Right lung (tissue), 5 donors: ENCODE data around the gene MCU. TPM values are rescaled to one million over a fixed set of nuclear protein-coding genes. Genes with fewer than 3 reads are reported as not detected.

ENCODE experiments used
- DNase-seq, 2 donors: peaks; one replicate each; pipeline ENCODE4 v3.0.0-alpha.2; 2013
- polyA plus RNA-seq, 5 donors: library from polyadenylated mRNA; unstranded; fragments of 120-200 nt; gene quantifications; one replicate each; pipeline versions ENCODE4 v1.2.1 to v1.2.3, GENCODE V29; 2013; ENCODE audit warnings: inconsistent platforms in 1 of 5, low replicate concordance in 1 of 5; ENCODE audit not compliant: insufficient read length in 5 of 5, insufficient read depth in 1 of 5

The MCU gene
- polyA plus RNA-seq, 5 donors: 30.6 to 50.6 (median 45.1) TPM

DNA sequence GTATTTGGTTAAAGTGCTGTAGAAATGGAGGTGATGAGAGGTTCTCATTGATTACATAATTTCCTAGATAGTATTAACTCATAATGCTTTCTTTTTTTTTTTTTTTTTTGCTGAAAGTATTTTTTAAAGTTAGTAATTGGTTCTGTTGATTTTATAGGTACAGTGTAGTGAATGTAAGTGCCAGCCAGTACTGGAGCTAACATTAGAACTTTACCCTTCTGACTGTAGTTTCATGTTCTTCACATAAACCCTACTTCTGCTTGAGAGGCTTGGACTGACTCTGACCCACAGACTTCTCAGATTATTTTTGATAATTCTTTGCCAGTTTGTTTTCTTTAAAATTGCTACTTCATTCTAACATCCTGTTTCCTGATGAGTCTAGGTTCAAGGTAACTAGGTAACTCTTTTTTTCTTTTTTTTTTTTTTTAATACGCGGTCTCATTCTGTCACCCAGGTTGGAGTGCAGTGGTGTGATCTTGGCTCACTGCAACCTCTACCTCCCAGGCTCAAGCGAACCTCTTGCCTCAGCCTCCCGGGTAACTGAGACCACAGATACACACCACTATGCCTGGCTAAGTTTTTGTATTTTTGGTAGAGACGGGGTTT lies 109.4 kb downstream of the MCU start:
- no peak for DNase-seq

- DNase-seq: no peak
These were observed 110.4 kb downstream of the MCU start for GRCh38 chr10:72802332-72802731.

GRCh38 chr10:72802763-72803505 lies 111.0 kb downstream of the MCU start:
- DNase-seq: no peak

DNA sequence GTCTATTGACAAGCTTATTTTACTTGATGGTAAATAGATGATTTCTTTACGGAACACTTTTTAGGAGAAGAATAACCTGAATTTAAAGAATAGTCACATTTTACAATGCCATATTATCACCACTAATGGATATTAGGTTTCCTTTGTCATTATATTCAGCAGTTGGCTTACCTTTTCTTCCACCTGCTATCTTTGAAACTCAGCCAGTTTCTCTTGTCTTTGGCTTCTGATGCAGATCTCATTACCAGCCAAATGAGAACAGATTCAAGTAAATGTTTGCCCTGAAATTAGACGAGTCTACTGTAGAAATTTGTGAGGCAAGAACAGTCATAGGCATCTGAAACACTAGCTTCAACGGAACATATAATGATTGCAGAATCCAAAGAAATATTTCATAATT lies 116.1 kb downstream of the MCU start:
- DNase-seq: no peak

- DNase-seq: no peak
These were observed 117.1 kb downstream of the MCU start for GRCh38 chr10:72809006-72809405.

DNA sequence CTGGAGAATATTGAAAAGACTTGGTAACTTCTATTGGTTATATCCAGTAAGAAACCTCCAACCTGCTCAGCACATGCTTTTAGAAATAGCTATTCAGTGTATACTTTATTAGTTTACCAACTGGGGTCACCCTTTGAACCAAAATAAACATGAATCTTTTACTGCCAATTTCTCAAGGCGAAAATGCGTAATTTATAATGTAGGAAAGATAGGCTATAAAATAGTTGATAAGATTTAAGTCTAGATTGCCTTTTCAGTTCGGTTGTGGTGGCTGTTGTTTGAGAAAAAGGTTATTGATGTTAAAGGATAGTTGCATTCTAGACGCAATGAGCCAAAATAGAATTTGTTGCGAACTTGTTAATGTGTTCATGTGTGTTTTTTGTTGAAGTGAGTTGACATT lies 119.0 kb downstream of the MCU start:
- no peak for DNase-seq

- DNase-seq: no peak
These were observed 120.4 kb downstream of the MCU start for GRCh38 chr10:72812415-72812752.

- no peak for DNase-seq
These were observed 120.9 kb downstream of the MCU start for GRCh38 chr10:72812753-72813430.

GRCh38 chr10:72814099-72814790 lies 122.3 kb downstream of the MCU start:
- no peak for DNase-seq

- DNase-seq: no peak
These were observed 124.6 kb downstream of the MCU start for GRCh38 chr10:72816565-72816964.

- DNase-seq: no peak
These were observed 126.1 kb downstream of the MCU start for GRCh38 chr10:72818076-72818475.

DNA sequence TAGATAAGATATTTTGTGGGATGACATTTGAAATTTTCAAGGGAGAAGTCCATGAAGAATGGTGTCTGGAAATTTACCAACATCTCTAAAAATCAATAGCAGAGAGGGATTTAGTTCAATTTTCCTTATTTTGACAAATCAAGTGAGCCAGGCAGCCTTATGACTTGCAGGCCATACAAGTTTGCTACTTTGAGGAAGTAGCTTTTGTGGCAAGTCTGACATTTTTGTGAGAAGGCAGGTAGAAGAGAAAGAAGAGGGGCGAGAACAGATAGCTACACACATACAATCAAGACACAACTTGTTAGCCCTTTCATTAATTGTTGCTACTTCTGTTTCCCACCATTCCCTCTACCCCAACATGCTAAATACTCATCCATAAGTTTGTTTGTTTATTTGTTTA lies 127.1 kb downstream of the MCU start:
- no peak for DNase-seq

- no peak for DNase-seq
These were observed 129.7 kb downstream of the MCU start for GRCh38 chr10:72821606-72822005.

- DNase-seq: no peak
These were observed 130.5 kb downstream of the MCU start for GRCh38 chr10:72822342-72822986.

DNA sequence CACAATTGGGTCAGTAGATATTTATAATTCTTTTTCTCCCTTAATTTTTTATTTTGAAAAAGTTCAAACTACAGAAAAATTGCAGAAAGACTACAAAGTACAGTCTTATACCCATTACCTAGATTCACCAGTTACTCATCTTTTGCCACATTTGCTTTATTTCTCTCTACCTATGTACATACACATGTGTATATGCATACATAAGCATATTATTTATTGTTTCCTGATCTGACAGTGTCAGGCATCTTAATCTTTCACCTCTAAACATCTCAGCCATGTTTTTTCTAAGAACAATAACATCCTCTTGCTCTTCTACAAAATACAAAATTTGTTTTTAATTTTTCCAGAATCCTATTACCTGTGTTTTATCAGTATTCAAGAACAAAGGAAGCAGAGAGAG lies 133.2 kb downstream of the MCU start:
- no peak for DNase-seq

GRCh38 chr10:72826346-72826745 lies 134.4 kb downstream of the MCU start:
- DNase-seq: no peak

- no peak for DNase-seq
These were observed 136.4 kb downstream of the MCU start for GRCh38 chr10:72828294-72828693.

DNA sequence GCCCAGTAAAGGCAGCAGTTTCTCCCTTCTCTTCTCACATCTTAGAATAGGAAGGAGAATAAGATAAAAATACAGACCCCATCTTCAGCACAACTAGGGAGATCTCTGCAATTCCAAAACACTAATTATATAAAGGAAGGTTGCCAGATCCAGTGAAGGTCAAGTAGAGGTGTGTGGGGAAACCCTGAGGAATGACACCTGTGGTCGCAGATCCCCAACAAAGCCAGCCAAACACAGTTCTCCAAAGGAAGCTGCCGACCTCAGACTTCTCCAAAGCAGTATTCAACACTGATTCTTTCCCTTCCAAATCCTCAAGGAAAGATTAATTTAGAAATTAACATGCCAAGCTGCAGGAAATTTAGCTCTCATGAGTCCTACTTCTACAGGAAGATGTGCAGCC lies 138.7 kb downstream of the MCU start:
- DNase-seq: no peak

DNA sequence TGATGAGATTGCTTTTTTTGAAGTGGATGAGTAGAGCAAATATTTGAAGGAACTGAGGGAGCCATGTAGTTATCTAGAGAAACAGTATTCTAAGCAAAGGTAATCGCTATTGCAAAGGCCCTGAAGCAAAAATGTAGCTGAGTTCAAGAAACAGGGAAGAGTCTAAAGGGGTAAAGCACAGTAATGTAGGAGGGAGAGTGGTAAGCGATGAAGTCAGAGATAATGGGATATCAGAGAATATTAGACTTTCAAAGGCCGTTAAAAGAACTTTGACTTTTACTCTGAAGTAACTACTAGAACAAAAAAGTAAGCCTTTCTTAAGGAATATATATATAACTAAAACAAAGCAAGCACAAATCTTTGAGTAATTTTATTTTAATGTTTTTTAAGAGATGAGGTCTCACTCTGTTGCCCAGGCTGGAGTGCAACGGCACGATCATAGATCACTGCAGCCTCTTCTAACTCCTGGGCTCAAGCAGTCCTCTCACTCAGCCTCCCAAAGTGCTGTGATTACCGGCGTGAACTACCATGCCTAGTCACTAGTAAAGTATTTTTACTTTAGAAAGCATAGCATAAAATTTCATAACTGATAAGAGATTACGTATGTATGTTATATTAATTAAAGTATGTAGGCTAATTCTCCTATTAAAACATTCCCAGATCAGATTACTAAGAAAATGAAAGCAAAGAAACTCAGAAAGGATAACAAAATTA lies 139.9 kb downstream of the MCU start:
- no peak for DNase-seq

GRCh38 chr10:72832701-72833100 lies 140.8 kb downstream of the MCU start:
- DNase-seq: no peak

DNA sequence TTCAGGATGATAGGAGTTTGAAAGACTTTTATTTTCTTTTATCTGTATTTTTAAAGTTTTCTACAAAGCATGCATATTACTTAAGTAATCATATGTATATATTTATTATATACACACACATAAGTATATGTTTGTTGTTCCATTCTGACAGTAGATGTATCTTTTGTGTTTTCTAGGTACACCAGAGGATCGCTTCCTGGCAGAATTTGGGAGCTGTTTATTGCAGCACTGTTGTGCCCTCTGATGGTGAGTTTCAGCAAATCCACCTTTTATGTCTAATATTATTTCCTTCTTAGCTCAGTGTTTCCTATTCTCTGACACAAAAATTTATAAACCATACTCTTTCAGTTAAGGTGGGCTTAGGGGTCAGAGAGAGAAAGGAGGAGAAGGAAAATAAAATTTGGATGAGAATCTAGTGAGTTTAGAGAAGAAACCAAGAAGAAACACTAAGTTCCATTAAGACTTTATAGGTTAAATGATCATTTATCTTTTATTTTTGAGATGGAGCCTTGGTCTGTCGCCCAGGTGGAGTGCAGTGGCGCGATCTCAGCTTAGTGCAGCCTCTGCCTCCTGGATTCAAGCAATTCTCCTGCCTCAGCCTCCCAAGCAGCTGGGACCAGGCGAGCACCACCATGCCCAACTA lies 142.4 kb downstream of the MCU start:
- DNase-seq: peak; percentile 39 to 53
